OCI-LY1 (cell line): ENCODE results near the gene KCNIP3.

Experiments used
- H2AFZ ChIP-seq: fragments of 200-600 bp; sonication (generic), shearing (Covaris generic); 2 replicates; pipeline ENCODE4 v1.6.0; 2014; ENCODE audit warnings: antibody characterized with exemption, mild to moderate bottlenecking, low read length
- H3F3A ChIP-seq: fragments of 200-600 bp; sonication (generic), shearing (Covaris generic); 2 replicates; pipeline ENCODE4 v1.6.0; 2014; ENCODE audit warnings: mild to moderate bottlenecking, antibody characterized with exemption, low read length, moderate library complexity; ENCODE audit not compliant: insufficient read depth
- H3K27ac ChIP-seq: fragments of 200-600 bp; sonication (generic); 2 replicates; pipeline ENCODE4 v1.5.1; 2014; ENCODE audit warnings: low read length, mixed run types, mild to moderate bottlenecking, low read depth; ENCODE audit not compliant: poor library complexity, severe bottlenecking
- H3K27me3 ChIP-seq: fragments of 200-600 bp; sonication (generic); 2 replicates; pipeline ENCODE4 v1.6.0; 2014; ENCODE audit warnings: antibody characterized with exemption, mild to moderate bottlenecking, low read length, moderate library complexity; ENCODE audit not compliant: insufficient read depth
- H3K36me3 ChIP-seq: fragments of 200-600 bp; sonication (generic); 2 replicates; pipeline ENCODE4 v1.6.1; 2014; ENCODE audit warnings: mild to moderate bottlenecking, antibody characterized with exemption, low read length, moderate library complexity, mixed read lengths; ENCODE audit not compliant: insufficient read depth
- H3K4me1 ChIP-seq: fragments of 200-600 bp; sonication (generic); 2 replicates; pipeline ENCODE4 v1.5.1; 2014; ENCODE audit warnings: mild to moderate bottlenecking, low read length, moderate library complexity; ENCODE audit not compliant: insufficient read depth, severe bottlenecking
- H3K4me2 ChIP-seq: fragments of 200-600 bp; sonication (generic), shearing (Covaris generic); 2 replicates; pipeline ENCODE4 v1.6.1; 2014; ENCODE audit warnings: low read length
- H3K4me3 ChIP-seq: fragments of 200-600 bp; sonication (generic); 2 replicates; pipeline ENCODE4 v1.5.1; 2014; ENCODE audit warnings: low read length, low read depth, mild to moderate bottlenecking, mixed read lengths; ENCODE audit not compliant: poor library complexity, severe bottlenecking
- H3K79me2 ChIP-seq: fragments of 200-600 bp; shearing (Covaris generic); 2 replicates; pipeline ENCODE4 v1.6.1; 2016; ENCODE audit warnings: mixed run types, low read length, mixed read lengths; ENCODE audit not compliant: insufficient read depth
- H3K9ac ChIP-seq: fragments of 200-600 bp; sonication (generic), shearing (Covaris generic); 2 replicates; pipeline ENCODE4 v1.6.1; 2014; ENCODE audit warnings: mild to moderate bottlenecking, low read length, mixed read lengths
- H3K9me2 ChIP-seq: fragments of 200-600 bp; sonication (generic), shearing (Covaris generic); 2 replicates; pipeline ENCODE4 v1.6.1; 2014; ENCODE audit warnings: low read depth, mild to moderate bottlenecking, low read length, mixed read lengths
- H3K9me3 ChIP-seq: fragments of 200-600 bp; shearing (Covaris generic); 2 replicates; pipeline ENCODE4 v1.6.1; 2014; ENCODE audit warnings: low read length, mixed read lengths
- H4K20me1 ChIP-seq: fragments of 200-600 bp; sonication (generic), shearing (Covaris generic); 2 replicates; pipeline ENCODE4 v1.6.0; 2016; ENCODE audit warnings: mild to moderate bottlenecking, low read length; ENCODE audit not compliant: insufficient read depth
- CTCF ChIP-seq: fragments of 200-600 bp; sonication (generic), shearing (Covaris generic); IDR thresholded peaks from 2 replicates; pipeline ENCODE4 v1.5.1; 2017; ENCODE audit warnings: mild to moderate bottlenecking, antibody characterized with exemption, low read length, moderate library complexity, mixed read lengths
- EZH2 ChIP-seq: fragments of 200-600 bp; sonication (generic), shearing (Covaris generic); IDR thresholded peaks from 2 replicates; pipeline ENCODE4 v1.8.0; 2017; ENCODE audit warnings: borderline replicate concordance, mixed run types, mild to moderate bottlenecking, antibody characterized with exemption, low read length, moderate library complexity, mixed read lengths

Gene KCNIP3

GRCh38 chr2:95292623-95293260 is 4.4 kb upstream of the KCNIP3 start:
- Histone ChIP-seq H3K36me3 (no peaks in the 10 kb centered on the region; the same call in 1 of the 2 replicates), H2AFZ (no peak overlapping the region), H3K4me3 (no peak overlapping the region), H3K9me3 (peaks cover 3% of the 10 kb centered on the region; the same call in 1 of the 2 replicates), H3F3A (no peaks in the 10 kb centered on the region), H3K79me2 (no peaks in the 10 kb centered on the region), H3K27me3 (peaks cover 4% of the 10 kb centered on the region; the same call in 1 of the 2 replicates), H3K9ac (no peak overlapping the region), H3K9me2 (no peaks in the 10 kb centered on the region), H4K20me1 (no peaks in the 10 kb centered on the region), H3K27ac (no peak overlapping the region), H3K4me2 (no peak overlapping the region), H3K4me1 (no peaks in the 10 kb centered on the region)
- TF ChIP-seq EZH2 (no peak), CTCF (no peak)

- Histone ChIP-seq H3K9ac (no peak overlapping the region), H3K36me3 (no peaks in the 10 kb centered on the region; the same call in 1 of the 2 replicates), H3K4me2 (no peak overlapping the region), H3K79me2 (no peaks in the 10 kb centered on the region), H3K4me3 (no peak overlapping the region), H4K20me1 (no peaks in the 10 kb centered on the region), H3K27ac (no peak overlapping the region), H3K9me3 (peaks cover 3% of the 10 kb centered on the region; the same call in 1 of the 2 replicates), H3K4me1 (no peaks in the 10 kb centered on the region), H3F3A (no peaks in the 10 kb centered on the region), H2AFZ (no peak overlapping the region), H3K9me2 (no peaks in the 10 kb centered on the region), H3K27me3 (peaks cover 4% of the 10 kb centered on the region; the same call in 1 of the 2 replicates)
- TF ChIP-seq CTCF = no peak
- TF ChIP-seq EZH2 = no peak
Observed at GRCh38 chr2:95294579-95295250, 2.4 kb upstream of the KCNIP3 start.

GRCh38 chr2:95295376-95295775 is 1.8 kb upstream of the KCNIP3 start:
- H3K9me2 ChIP-seq = no peaks in the 10 kb centered on the region
- H4K20me1 ChIP-seq = no peaks in the 10 kb centered on the region
- H3K4me2 ChIP-seq = no peak overlapping the region
- TF ChIP-seq EZH2 (no peak), CTCF (no peak)
- H3K27ac ChIP-seq = no peak overlapping the region
- no peaks in the 10 kb centered on the region; the same call in 1 of the 2 replicates for H3K36me3 ChIP-seq
- no peaks in the 10 kb centered on the region for H3K4me1 ChIP-seq
- H3K9ac ChIP-seq = no peak overlapping the region
- H3K79me2 ChIP-seq = no peaks in the 10 kb centered on the region
- no peak overlapping the region for H2AFZ ChIP-seq
- peaks cover 4% of the 10 kb centered on the region; the same call in 1 of the 2 replicates for H3K27me3 ChIP-seq
- H3K9me3 ChIP-seq = peaks cover 3% of the 10 kb centered on the region; the same call in 1 of the 2 replicates
- H3K4me3 ChIP-seq = no peak overlapping the region
- no peaks in the 10 kb centered on the region for H3F3A ChIP-seq
